BLaER1 treated with 17β-estradiol and CSF1 and Interleukin-3, amounts not matched to agents 10 nM and 100 nM (cell line): Measurements from ENCODE around the gene KDM3B.

Source experiments
- H3K27ac ChIP-seq, 11 experiments: shearing (Covaris generic); formaldehyde crosslinking; 2 replicates each; pipeline ENCODE4 v1.8.1; 2022
- H3K27me3 ChIP-seq, 11 experiments: shearing (Covaris generic); formaldehyde crosslinking; 2 replicates each; pipeline ENCODE4 v1.8.1; 2022
- H3K36me3 ChIP-seq, 11 experiments: shearing (Covaris generic); formaldehyde crosslinking; 2 replicates each; pipeline ENCODE4 v1.8.1; 2022
- H3K4me1 ChIP-seq, 10 experiments: shearing (Covaris generic); formaldehyde crosslinking; 2 replicates each; pipeline ENCODE4 v1.8.1; 2022
- H3K4me2 ChIP-seq, 11 experiments: shearing (Covaris generic); formaldehyde crosslinking; 2 replicates each; pipeline ENCODE4 v1.8.1; 2022
- H3K4me3 ChIP-seq, 10 experiments: shearing (Covaris generic); formaldehyde crosslinking; 2 replicates each; pipeline ENCODE4 v1.8.1; 2022
- H3K9ac ChIP-seq, 11 experiments: shearing (Covaris generic); formaldehyde crosslinking; 2 replicates each; pipeline ENCODE4 v1.8.1; 2022
- H3K9me3 ChIP-seq, 11 experiments: shearing (Covaris generic); formaldehyde crosslinking; replicated peaks in 1 of 11; 2 replicates each; pipeline ENCODE4 v1.8.1; 2022
- H4K20me1 ChIP-seq, 11 experiments: shearing (Covaris generic); formaldehyde crosslinking; 2 replicates each; pipeline ENCODE4 v1.8.1; 2022
- Cebpa-rat ChIP-seq, 11 experiments: shearing (Covaris generic); IDR thresholded peaks; 2 replicates each; pipeline ENCODE4 v1.8.1; 2022

KDM3B gene

DNA sequence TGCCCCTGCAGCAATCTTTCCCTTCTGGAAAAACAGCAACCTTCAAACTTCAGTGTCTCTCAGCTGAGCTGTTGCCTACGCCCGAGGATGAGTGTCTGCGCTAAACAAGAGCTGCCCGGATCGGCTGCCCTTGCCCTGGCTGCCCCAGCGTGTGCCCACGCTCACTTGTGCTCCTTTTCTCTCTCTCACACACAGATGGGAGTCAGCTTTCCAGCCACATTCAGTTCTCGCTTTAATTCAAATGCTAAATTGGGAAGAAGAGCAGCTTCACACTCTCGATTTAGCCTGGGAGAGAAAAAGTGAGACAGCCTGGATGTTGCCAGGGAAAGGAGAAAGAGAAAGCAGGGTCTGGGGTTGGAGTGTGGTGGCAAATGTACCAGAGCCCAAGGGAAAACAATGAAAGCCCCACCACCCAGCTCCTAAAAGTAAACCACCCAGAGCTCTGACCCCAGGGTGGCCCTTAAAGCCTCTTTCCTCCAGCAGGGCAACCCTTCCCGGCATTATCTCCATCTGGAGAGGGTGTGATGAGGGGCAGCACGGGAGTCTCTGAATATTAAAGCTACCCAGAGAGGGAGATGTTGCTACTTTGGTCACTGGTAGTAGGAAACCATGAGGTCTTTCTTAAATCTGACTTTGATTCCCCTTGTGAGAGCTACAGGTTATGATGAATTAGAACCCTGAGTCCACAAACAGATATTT, 102.9 kb downstream of the KDM3B start:
- peak overlapping the region in 1 of 11 experiments; percentile 24; a peak in 1 of 22 replicates for H3K9ac ChIP-seq
- H3K27me3 ChIP-seq = no peaks in the 10 kb centered on the region
- H3K4me1 ChIP-seq = peaks cover 30 to 42% (median 36%) of the 10 kb centered on the region in 10 experiments
- H3K4me2 ChIP-seq = 0 out of 22 replicates have a peak overlapping the region, but pooled peaks of 2 of the 11 experiments have one; percentile 7 to 19
- no peaks in the 10 kb centered on the region for H3K9me3 ChIP-seq
- no peaks in the 10 kb centered on the region for H3K36me3 ChIP-seq
- no peak overlapping the region for H3K4me3 ChIP-seq
- no peaks in the 10 kb centered on the region for H4K20me1 ChIP-seq
- no peak for TF ChIP-seq Cebpa-rat (IDR thresholded peaks at IDR 0.05)
- no peak overlapping the region for H3K27ac ChIP-seq

DNA sequence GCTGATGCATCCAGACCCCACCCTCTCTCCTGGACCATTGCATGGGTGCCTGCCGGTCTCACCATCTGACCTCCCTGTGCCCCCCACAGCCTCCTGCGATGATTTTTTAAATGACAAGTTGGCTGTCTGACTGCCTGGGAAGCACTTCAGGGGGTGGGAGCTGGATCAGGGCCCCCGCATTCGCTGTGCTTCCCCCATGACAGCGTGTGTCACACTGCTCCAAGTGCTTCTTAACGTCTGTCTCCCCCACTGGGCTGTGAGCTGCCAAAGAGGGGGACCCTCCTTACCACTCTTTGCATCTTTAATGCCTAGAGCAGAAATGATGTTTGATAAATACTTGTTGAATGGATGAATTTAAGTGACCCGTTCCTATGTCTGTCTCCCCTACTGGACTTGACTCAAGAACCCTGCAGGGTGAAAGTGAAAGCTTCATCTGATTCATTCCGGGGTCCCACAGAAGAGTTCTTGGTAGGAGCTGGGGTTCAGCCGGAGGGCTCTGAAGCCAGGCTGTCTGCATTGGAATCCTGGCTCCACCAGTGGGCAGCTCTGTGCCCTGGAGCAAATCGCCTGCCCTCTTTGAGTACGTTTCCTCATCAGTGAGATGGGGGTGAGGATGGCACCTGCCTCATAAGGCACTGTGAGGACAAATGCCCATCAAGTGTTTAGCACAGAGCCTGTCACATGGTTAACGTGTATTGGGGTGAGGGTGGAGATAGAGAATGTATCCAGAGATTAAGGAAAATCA, 105.2 kb downstream of the KDM3B start:
- Histone ChIP-seq H3K4me3 (no peak overlapping the region), H3K4me1 (peaks cover 44 to 59% (median 50%) of the 10 kb centered on the region in 10 experiments), H3K27ac (peak overlapping the region in 6 of 11 experiments; percentile 26 to 67 (median 58); a peak in 6 of 22 replicates), H3K9ac (peak overlapping the region in 7 of 11 experiments; percentile 16 to 67 (median 56); a peak in 9 of 22 replicates), H3K27me3 (no peaks in the 10 kb centered on the region), H3K9me3 (no peaks in the 10 kb centered on the region), H3K36me3 (no peaks in the 10 kb centered on the region), H3K4me2 (peak overlapping the region; percentile 71 to 97 (median 89)), H4K20me1 (no peaks in the 10 kb centered on the region)
- no peak for TF ChIP-seq Cebpa-rat (IDR thresholded peaks at IDR 0.05)

DNA sequence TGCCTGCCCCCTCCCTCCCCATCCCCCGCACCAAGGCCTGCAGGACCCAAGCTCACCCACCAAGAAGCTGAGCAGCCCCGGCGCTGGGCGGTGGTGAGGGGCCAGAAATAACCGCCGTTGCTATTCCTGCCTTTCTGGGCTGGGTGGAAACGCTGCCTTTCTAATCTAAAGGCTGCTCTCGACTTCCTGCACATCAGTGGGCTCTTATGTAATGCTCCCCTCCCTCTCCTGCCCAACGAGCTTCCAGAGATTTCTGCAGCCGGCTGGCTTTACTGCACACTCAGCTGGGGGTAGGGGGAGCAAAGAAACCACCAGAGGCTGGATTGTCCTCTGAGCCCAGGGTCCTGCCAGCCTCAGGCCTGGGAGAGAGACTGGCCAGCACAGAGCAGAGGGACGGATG, 105.9 kb downstream of the KDM3B start:
- Histone ChIP-seq H3K4me1 (peaks cover 49 to 66% (median 57%) of the 10 kb centered on the region in 10 experiments), H3K9me3 (no peaks in the 10 kb centered on the region), H4K20me1 (no peaks in the 10 kb centered on the region), H3K4me2 (peak overlapping the region; percentile 71 to 97 (median 89)), H3K27me3 (no peaks in the 10 kb centered on the region), H3K4me3 (peak overlapping the region in 3 of 10 experiments; percentile 21 to 38 (median 29); a peak in 5 of 20 replicates), H3K27ac (peak overlapping the region in 9 of 11 experiments; percentile 20 to 67 (median 58); a peak in 17 of 22 replicates), H3K36me3 (no peaks in the 10 kb centered on the region), H3K9ac (peak overlapping the region in 9 of 11 experiments; percentile 16 to 67 (median 45); a peak in 14 of 22 replicates)
- TF ChIP-seq Cebpa-rat (IDR thresholded peaks at IDR 0.05) = no peak

DNA sequence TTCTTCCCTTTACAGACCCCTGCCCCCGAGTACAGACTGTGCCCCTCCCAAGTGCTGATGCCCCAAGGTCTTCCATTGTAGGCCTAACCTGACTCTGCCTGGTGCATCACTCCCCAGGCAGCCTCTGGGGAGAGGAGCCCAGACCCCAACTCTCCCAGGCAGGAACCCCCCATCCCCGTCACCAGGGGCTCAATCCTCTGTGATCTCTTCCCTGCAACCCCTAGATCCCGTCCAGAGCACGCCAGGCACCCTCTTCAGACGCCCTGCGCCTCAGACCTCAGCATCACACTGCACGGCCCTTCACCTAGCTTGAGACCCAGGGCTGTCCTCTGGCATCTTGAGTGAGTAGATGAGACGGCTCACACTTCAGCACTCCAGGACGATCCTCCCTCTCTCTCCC, 106.4 kb downstream of the KDM3B start:
- H3K27ac ChIP-seq = peak overlapping the region; percentile 20 to 67 (median 57); a peak in 19 of 22 replicates
- H4K20me1 ChIP-seq = no peaks in the 10 kb centered on the region
- H3K4me3 ChIP-seq = peak overlapping the region in 3 of 10 experiments; percentile 21 to 38 (median 29); a peak in 5 of 20 replicates
- H3K27me3 ChIP-seq = no peaks in the 10 kb centered on the region
- no peak for TF ChIP-seq Cebpa-rat (IDR thresholded peaks at IDR 0.05)
- H3K36me3 ChIP-seq = no peaks in the 10 kb centered on the region
- H3K4me1 ChIP-seq = peaks cover 52 to 70% (median 60%) of the 10 kb centered on the region in 10 experiments
- H3K4me2 ChIP-seq = peak overlapping the region; percentile 71 to 97 (median 89)
- H3K9me3 ChIP-seq = no peaks in the 10 kb centered on the region
- peak overlapping the region in 9 of 11 experiments; percentile 16 to 67 (median 45); a peak in 14 of 22 replicates for H3K9ac ChIP-seq

DNA sequence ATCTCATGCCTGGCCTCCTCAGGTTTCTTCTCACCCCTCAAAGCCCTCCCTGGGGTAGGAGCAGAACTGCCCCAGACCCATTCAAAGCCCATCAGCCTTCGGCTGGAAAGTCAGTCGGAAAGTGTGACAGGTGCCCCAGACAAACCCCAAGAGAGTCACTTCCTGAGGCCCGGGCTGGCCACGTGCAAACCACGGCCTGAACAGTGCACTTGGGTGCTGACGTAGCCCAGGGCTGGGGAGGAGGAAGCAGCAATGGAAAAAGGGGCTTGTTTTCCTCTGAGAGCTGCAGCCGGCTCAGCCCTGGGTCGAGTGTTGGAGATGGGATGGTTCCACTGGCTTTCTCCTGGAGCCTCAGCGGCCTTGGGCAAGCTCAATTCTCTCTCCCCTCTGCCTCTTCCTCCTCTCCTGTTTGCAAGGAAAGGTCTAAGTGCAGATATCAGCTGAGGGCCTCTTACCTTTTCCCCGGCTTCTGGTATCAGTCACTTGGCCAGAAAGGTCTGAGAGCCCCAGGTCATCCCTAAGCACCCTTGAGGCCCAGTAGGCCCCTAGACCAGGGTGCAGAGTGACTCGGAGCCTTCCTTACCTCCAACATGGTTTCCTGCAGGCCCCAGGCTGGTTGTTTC, 106.9 kb downstream of the KDM3B start:
- H3K9me3 ChIP-seq = no peaks in the 10 kb centered on the region
- peak overlapping the region; percentile 71 to 97 (median 89) for H3K4me2 ChIP-seq
- H4K20me1 ChIP-seq = no peaks in the 10 kb centered on the region
- no peaks in the 10 kb centered on the region for H3K36me3 ChIP-seq
- no peak for TF ChIP-seq Cebpa-rat (IDR thresholded peaks at IDR 0.05)
- H3K4me1 ChIP-seq = peaks cover 52 to 71% (median 60%) of the 10 kb centered on the region in 10 experiments
- no peaks in the 10 kb centered on the region for H3K27me3 ChIP-seq
- H3K4me3 ChIP-seq = peak overlapping the region in 1 of 10 experiments; percentile 21; a peak in 2 of 20 replicates
- peak overlapping the region in 7 of 11 experiments; percentile 16 to 67 (median 56); a peak in 13 of 22 replicates for H3K9ac ChIP-seq
- peak overlapping the region; percentile 20 to 67 (median 57); a peak in 18 of 22 replicates for H3K27ac ChIP-seq

DNA sequence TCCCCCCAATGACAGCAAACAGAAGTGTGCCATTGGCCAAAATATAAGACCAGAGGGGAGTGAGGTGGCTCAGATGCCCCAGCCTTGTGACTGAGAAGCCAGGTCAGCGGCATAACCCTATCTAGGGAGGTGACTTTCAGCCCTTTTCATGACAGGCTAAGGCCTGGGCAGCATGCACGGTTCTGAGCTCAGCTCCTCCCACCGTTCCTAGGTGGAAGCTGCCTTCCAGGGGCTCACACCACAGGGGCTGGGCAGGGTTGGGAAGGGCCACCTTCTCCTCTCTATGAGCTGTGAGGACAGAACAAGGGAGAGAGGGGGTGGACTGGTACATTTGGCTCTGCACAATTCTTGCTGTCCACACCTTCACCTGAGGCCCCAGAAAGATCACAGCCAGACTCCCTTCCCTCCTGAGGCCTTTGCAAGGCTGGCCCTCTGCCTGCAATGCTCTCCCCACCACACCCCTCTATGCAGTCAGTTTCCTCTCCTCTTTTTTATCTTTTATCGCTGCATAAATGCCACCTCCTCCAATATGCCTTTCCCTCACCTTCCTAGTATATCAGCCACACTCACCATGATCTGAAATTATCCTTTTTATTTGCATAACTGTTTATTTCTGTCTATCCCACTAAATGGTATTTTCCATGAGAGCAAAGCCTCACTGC, 107.7 kb downstream of the KDM3B start:
- no peaks in the 10 kb centered on the region for H3K9me3 ChIP-seq
- H3K4me2 ChIP-seq = peak overlapping the region; percentile 71 to 97 (median 89)
- no peaks in the 10 kb centered on the region for H4K20me1 ChIP-seq
- no peak for TF ChIP-seq Cebpa-rat (IDR thresholded peaks at IDR 0.05)
- H3K27ac ChIP-seq = peak overlapping the region in 8 of 11 experiments; percentile 20 to 67 (median 58); a peak in 12 of 22 replicates
- no peaks in the 10 kb centered on the region for H3K36me3 ChIP-seq
- H3K4me3 ChIP-seq = no peak overlapping the region; a peak in 1 of 20 replicates
- peak overlapping the region in 4 of 11 experiments; percentile 56 to 67 (median 58); a peak in 4 of 22 replicates for H3K9ac ChIP-seq
- H3K4me1 ChIP-seq = peaks cover 52 to 70% (median 60%) of the 10 kb centered on the region in 10 experiments
- H3K27me3 ChIP-seq = no peaks in the 10 kb centered on the region

DNA sequence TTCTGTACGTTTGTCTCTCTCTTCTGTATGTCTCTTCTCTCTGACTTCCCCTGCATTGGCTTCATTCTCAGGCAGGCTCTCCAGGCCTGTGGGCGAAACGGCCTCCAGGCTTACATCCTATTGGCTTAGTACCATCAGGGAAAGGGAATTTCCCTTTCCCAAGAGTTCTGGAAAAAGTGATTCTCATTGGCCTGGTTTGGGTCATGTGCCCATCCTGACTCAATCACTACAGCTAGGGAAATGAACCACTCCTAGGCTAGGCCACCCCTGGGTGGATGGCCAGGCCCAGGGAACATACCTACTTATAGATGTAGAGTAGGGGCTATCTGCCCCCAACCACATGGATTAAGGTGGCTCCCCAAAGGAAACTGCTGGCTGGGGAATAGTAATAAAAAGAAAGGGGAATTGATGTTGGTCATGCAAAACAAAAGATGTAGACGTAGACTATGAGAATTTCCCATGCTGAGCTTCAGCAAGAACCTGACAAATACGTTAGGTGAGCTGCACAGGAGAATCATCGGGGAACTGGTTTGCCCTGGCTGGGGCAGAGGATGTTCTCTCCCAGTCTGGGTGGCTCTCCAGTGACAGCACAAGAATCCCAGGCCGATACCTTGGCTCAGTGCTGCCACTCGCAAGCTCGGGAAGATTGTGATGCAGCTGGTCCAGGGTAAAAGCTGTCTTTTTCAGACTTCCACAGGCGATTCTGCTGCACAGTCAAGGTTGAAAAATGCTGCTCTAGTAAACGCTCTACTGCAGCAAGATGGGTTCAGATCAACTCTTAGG, 109.0 kb downstream of the KDM3B start:
- TF ChIP-seq Cebpa-rat (IDR thresholded peaks at IDR 0.05) = no peak
- Histone ChIP-seq H3K27ac (no peak overlapping the region), H3K9me3 (peaks cover 0 to 8% (median 0%) of the 10 kb centered on the region in 11 experiments; a peak in 1 of 22 replicates), H3K4me1 (peaks cover 61 to 70% (median 66%) of the 10 kb centered on the region in 10 experiments), H3K4me3 (no peak overlapping the region), H3K4me2 (peak overlapping the region in 10 of 11 experiments; percentile 28 to 97 (median 89); a peak in 10 of 22 replicates), H3K27me3 (peaks cover 0 to 10% (median 0%) of the 10 kb centered on the region in 11 experiments; a peak in 5 of 22 replicates), H3K9ac (peak overlapping the region in 1 of 11 experiments; percentile 36; a peak in 1 of 22 replicates), H3K36me3 (peaks cover 0 to 10% (median 5%) of the 10 kb centered on the region in 11 experiments; a peak in 19 of 22 replicates), H4K20me1 (peaks cover 12 to 13% (median 12%) of the 10 kb centered on the region in 11 experiments)
